GM23338 (cell line): ENCODE measurements around the gene VRK1. TPM values are rescaled to one million over a fixed set of nuclear protein-coding genes. Genes with fewer than 3 reads are reported as not detected.

Experiments
- ATAC-seq: fragments of 200-7000 bp; cut with Tn5 transposase; 3 replicates; pipeline ENCODE4 v1.9.1; 2020
- DNase-seq: peaks from one replicate; pipeline ENCODE4 v3.0.0-alpha.2; 2015; ENCODE audit warnings: low spot score
- H2AFZ ChIP-seq: fragments of 200-600 bp; sonication (generic); 2 replicates; pipeline ENCODE4 v1.8.0; 2016; ENCODE audit warnings: antibody characterized with exemption, mild to moderate bottlenecking, moderate library complexity
- H3F3A ChIP-seq: fragments of 200-600 bp; sonication (generic); replicated peaks from 2 replicates; pipeline ENCODE4 v1.8.0; 2017; ENCODE audit warnings: antibody characterized with exemption, mixed run types, low read depth
- H3K27ac ChIP-seq: fragments of 200-600 bp; sonication (generic); 2 replicates; pipeline ENCODE4 v1.6.1; 2016; ENCODE audit warnings: low read depth
- H3K27me3 ChIP-seq: fragments of 200-600 bp; sonication (generic); 2 replicates; pipeline ENCODE4 v1.8.0; 2016; ENCODE audit warnings: mild to moderate bottlenecking, mixed run types, moderate library complexity; ENCODE audit not compliant: insufficient read depth
- H3K36me3 ChIP-seq: fragments of 200-600 bp; sonication (generic); 2 replicates; pipeline ENCODE4 v1.8.0; 2016; ENCODE audit warnings: mild to moderate bottlenecking; ENCODE audit not compliant: insufficient read depth
- H3K4me1 ChIP-seq: fragments of 200-600 bp; sonication (generic); 2 replicates; pipeline ENCODE4 v1.8.0; 2016; ENCODE audit warnings: mild to moderate bottlenecking, moderate library complexity; ENCODE audit not compliant: insufficient read depth
- H3K4me2 ChIP-seq: fragments of 200-600 bp; sonication (generic); 2 replicates; pipeline ENCODE4 v1.7.1; 2017; ENCODE audit warnings: mixed run types
- H3K4me3 ChIP-seq: fragments of 200-600 bp; sonication (generic); 2 replicates; pipeline ENCODE4 v1.6.1; 2016; ENCODE audit warnings: mixed run types
- H3K79me2 ChIP-seq: fragments of 200-600 bp; sonication (generic); replicated peaks from 2 replicates; pipeline ENCODE4 v1.8.0; 2017; ENCODE audit warnings: mild to moderate bottlenecking; ENCODE audit not compliant: insufficient read depth
- H3K9me2 ChIP-seq: fragments of 200-600 bp; sonication (generic); 2 replicates; pipeline ENCODE4 v1.8.0; 2017; ENCODE audit not compliant: insufficient read depth
- H4K20me1 ChIP-seq: fragments of 200-600 bp; sonication (generic); replicated peaks from 2 replicates; pipeline ENCODE4 v1.8.0; 2017; ENCODE audit warnings: mild to moderate bottlenecking; ENCODE audit not compliant: insufficient read depth
- H3K27ac Mint-ChIP-seq: 2 replicates; pipeline ENCODE4 v1.8.0; 2020; ENCODE audit warnings: inconsistent platforms, mild to moderate bottlenecking, moderate library complexity, mixed read lengths
- H3K27me3 Mint-ChIP-seq: 3 replicates; pipeline ENCODE4 v1.8.0; 2022; ENCODE audit warnings: low read depth, mild to moderate bottlenecking, moderate library complexity, mixed read lengths, inconsistent platforms; ENCODE audit not compliant: insufficient read depth, poor library complexity
- H3K36me3 Mint-ChIP-seq: 3 replicates; pipeline ENCODE4 v1.8.0; 2021; ENCODE audit warnings: low read depth, mild to moderate bottlenecking, inconsistent platforms, moderate library complexity, mixed read lengths
- H3K4me1 Mint-ChIP-seq: 3 replicates; pipeline ENCODE4 v1.8.0; 2020; ENCODE audit warnings: mild to moderate bottlenecking, inconsistent platforms, mixed read lengths
- H3K4me3 Mint-ChIP-seq: 3 replicates; pipeline ENCODE4 v1.8.0; 2021; ENCODE audit warnings: moderate library complexity, mild to moderate bottlenecking, inconsistent platforms, mixed read lengths
- H3K9me3 Mint-ChIP-seq: 3 replicates; pipeline ENCODE4 v1.8.0; 2020; ENCODE audit warnings: moderate library complexity, mild to moderate bottlenecking, inconsistent platforms, mixed read lengths
- EZH2 ChIP-seq: fragments of 200-600 bp; sonication (generic); IDR thresholded peaks from one replicate; pipeline ENCODE4 v1.8.0; 2017; ENCODE audit warnings: antibody characterized with exemption, mild to moderate bottlenecking, low read depth; ENCODE audit not compliant: unreplicated experiment
- EZH2phosphoT487 ChIP-seq: fragments of 200-600 bp; sonication (generic); IDR thresholded peaks from one replicate; pipeline ENCODE4 v1.8.1; 2018; ENCODE audit warnings: antibody characterized with exemption; ENCODE audit not compliant: unreplicated experiment
- JUNB ChIP-seq: IDR thresholded peaks from one replicate; pipeline ENCODE4 v1.6.1; 2016; ENCODE audit warnings: antibody characterized with exemption; ENCODE audit not compliant: unreplicated experiment
- NANOG ChIP-seq: IDR thresholded peaks from 2 replicates; pipeline ENCODE4 v1.6.1; 2016; ENCODE audit warnings: antibody characterized with exemption, borderline replicate concordance
- POLR2AphosphoS5 ChIP-seq: IDR thresholded peaks from 2 replicates; pipeline ENCODE4 v1.6.1; 2016; ENCODE audit warnings: antibody characterized with exemption, low read depth
- STAT1 ChIP-seq: IDR thresholded peaks from one replicate; pipeline ENCODE4 v1.6.1; 2016; ENCODE audit warnings: antibody characterized with exemption; ENCODE audit not compliant: unreplicated experiment
- ZNF331 ChIP-seq: fragments of 250-450 bp; sonication (Bioruptor Pico); IDR thresholded peaks from 2 replicates; pipeline ENCODE4 v1.5.0; 2020; ENCODE audit warnings: low read depth, mild to moderate bottlenecking, moderate library complexity
- polyA plus RNA-seq: library from polyadenylated mRNA; unstranded; fragments of >200 nt; fragmentation: Nextera tagmentation; extraction: Ambion mirVana; gene quantifications from 2 replicates; pipeline ENCODE4 v1.2.1, GENCODE V29; 2016
- total RNA-seq: library from RNA; depleted of rRNA; stranded (reverse); fragments of >200 nt; shearing (Covaris generic); gene quantifications from 2 replicates; pipeline ENCODE4 v1.2.3, GENCODE V29; 2014
- TF ChIP-seq, protein P1 (sequence below), 2 experiments: fragments of 200-600 bp in 1 of 2; sonication (generic) in 1 of 2; conservative IDR thresholded peaks; 2 replicates each; pipeline versions ENCODE4 v1.5.1 to v1.6.1; 2016 to 2017; ENCODE audit warnings: antibody characterized with exemption in 2 of 2, low read depth in 2 of 2, mild to moderate bottlenecking in 2 of 2, moderate library complexity in 1 of 2
- TF ChIP-seq, protein P2 (sequence below): fragments of 250-450 bp; sonication (Bioruptor Pico); IDR thresholded peaks from 2 replicates; pipeline ENCODE4 v1.5.0; 2020; ENCODE audit warnings: mild to moderate bottlenecking, moderate library complexity
- TF ChIP-seq, protein P3 (sequence below): IDR thresholded peaks from one replicate; pipeline ENCODE4 v1.6.1; 2018; ENCODE audit warnings: antibody characterized with exemption; ENCODE audit not compliant: unreplicated experiment
- TF ChIP-seq, protein P4 (sequence below): IDR thresholded peaks from 2 replicates; pipeline ENCODE4 v1.6.1; 2016; ENCODE audit warnings: antibody characterized with exemption

The VRK1 gene
- total and polyA plus RNA-seq, 2 experiments from 2014 or later: 83.8 to 119 TPM

DNA sequence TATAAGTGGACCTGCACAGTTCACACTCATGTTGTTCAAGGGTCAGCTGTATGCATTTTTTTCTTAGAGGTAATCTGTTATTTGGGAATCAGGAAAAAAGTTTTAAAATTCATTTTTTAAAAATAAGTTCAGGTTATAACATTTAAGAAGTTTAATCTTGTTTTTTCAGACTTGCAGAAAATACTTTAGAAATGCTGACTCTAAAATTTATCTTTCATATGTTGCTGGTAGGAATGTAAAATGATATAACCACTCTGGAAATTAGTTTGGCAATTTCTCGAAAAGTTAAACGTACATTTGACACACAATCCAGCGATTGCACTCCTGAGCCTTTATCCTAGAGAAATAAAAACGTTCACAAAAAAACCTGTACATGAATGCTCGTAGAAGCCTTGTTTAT is 4.7 kb downstream of the VRK1 start:
- Mint-ChIP-seq H3K4me1 (peaks cover 41% of the 10 kb centered on the region), H3K27ac (no peak overlapping the region), H3K36me3 (no peaks in the 10 kb centered on the region; the same call in 2 of the 3 replicates), H3K9me3 (no peaks in the 10 kb centered on the region), H3K4me3 (no peak overlapping the region), H3K27me3 (no peaks in the 10 kb centered on the region)
- Histone ChIP-seq H2AFZ (no peak overlapping the region), H3K27ac (no peak overlapping the region), H4K20me1 (peaks cover 56% of the 10 kb centered on the region), H3K4me3 (no peak overlapping the region), H3K36me3 (no peaks in the 10 kb centered on the region), H3K9me2 (no peaks in the 10 kb centered on the region), H3K27me3 (no peaks in the 10 kb centered on the region), H3F3A (no peaks in the 10 kb centered on the region), H3K4me2 (no peak overlapping the region), H3K79me2 (peaks cover 95% of the 10 kb centered on the region), H3K4me1 (peaks cover 24% of the 10 kb centered on the region)
- DNase-seq: no peak
- no peak for TF ChIP-seq NANOG
- no peak for TF ChIP-seq EZH2phosphoT487
- TF ChIP-seq, protein P1, sequence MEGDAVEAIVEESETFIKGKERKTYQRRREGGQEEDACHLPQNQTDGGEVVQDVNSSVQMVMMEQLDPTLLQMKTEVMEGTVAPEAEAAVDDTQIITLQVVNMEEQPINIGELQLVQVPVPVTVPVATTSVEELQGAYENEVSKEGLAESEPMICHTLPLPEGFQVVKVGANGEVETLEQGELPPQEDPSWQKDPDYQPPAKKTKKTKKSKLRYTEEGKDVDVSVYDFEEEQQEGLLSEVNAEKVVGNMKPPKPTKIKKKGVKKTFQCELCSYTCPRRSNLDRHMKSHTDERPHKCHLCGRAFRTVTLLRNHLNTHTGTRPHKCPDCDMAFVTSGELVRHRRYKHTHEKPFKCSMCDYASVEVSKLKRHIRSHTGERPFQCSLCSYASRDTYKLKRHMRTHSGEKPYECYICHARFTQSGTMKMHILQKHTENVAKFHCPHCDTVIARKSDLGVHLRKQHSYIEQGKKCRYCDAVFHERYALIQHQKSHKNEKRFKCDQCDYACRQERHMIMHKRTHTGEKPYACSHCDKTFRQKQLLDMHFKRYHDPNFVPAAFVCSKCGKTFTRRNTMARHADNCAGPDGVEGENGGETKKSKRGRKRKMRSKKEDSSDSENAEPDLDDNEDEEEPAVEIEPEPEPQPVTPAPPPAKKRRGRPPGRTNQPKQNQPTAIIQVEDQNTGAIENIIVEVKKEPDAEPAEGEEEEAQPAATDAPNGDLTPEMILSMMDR (conservative IDR thresholded peaks at IDR 0.05; ENCODE audit: low read depth in 2 of 2): no peak
- TF ChIP-seq, protein P2, sequence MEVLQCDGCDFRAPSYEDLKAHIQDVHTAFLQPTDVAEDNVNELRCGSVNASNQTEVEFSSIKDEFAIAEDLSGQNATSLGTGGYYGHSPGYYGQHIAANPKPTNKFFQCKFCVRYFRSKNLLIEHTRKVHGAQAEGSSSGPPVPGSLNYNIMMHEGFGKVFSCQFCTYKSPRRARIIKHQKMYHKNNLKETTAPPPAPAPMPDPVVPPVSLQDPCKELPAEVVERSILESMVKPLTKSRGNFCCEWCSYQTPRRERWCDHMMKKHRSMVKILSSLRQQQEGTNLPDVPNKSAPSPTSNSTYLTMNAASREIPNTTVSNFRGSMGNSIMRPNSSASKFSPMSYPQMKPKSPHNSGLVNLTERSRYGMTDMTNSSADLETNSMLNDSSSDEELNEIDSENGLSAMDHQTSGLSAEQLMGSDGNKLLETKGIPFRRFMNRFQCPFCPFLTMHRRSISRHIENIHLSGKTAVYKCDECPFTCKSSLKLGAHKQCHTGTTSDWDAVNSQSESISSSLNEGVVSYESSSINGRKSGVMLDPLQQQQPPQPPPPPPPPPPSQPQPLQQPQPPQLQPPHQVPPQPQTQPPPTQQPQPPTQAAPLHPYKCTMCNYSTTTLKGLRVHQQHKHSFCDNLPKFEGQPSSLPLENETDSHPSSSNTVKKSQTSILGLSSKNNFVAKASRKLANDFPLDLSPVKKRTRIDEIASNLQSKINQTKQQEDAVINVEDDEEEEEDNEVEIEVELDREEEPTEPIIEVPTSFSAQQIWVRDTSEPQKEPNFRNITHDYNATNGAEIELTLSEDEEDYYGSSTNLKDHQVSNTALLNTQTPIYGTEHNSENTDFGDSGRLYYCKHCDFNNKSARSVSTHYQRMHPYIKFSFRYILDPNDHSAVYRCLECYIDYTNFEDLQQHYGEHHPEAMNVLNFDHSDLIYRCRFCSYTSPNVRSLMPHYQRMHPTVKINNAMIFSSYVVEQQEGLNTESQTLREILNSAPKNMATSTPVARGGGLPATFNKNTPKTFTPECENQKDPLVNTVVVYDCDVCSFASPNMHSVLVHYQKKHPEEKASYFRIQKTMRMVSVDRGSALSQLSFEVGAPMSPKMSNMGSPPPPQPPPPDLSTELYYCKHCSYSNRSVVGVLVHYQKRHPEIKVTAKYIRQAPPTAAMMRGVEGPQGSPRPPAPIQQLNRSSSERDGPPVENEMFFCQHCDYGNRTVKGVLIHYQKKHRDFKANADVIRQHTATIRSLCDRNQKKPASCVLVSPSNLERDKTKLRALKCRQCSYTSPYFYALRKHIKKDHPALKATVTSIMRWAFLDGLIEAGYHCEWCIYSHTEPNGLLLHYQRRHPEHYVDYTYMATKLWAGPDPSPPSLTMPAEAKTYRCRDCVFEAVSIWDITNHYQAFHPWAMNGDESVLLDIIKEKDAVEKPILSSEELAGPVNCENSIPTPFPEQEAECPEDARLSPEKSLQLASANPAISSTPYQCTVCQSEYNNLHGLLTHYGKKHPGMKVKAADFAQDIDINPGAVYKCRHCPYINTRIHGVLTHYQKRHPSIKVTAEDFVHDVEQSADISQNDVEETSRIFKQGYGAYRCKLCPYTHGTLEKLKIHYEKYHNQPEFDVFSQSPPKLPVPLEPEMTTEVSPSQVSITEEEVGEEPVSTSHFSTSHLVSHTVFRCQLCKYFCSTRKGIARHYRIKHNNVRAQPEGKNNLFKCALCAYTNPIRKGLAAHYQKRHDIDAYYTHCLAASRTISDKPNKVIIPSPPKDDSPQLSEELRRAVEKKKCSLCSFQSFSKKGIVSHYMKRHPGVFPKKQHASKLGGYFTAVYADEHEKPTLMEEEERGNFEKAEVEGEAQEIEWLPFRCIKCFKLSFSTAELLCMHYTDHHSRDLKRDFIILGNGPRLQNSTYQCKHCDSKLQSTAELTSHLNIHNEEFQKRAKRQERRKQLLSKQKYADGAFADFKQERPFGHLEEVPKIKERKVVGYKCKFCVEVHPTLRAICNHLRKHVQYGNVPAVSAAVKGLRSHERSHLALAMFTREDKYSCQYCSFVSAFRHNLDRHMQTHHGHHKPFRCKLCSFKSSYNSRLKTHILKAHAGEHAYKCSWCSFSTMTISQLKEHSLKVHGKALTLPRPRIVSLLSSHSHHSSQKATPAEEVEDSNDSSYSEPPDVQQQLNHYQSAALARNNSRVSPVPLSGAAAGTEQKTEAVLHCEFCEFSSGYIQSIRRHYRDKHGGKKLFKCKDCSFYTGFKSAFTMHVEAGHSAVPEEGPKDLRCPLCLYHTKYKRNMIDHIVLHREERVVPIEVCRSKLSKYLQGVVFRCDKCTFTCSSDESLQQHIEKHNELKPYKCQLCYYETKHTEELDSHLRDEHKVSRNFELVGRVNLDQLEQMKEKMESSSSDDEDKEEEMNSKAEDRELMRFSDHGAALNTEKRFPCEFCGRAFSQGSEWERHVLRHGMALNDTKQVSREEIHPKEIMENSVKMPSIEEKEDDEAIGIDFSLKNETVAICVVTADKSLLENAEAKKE (CRISPR knock-in tag): no peak
- TF ChIP-seq, protein P3, sequence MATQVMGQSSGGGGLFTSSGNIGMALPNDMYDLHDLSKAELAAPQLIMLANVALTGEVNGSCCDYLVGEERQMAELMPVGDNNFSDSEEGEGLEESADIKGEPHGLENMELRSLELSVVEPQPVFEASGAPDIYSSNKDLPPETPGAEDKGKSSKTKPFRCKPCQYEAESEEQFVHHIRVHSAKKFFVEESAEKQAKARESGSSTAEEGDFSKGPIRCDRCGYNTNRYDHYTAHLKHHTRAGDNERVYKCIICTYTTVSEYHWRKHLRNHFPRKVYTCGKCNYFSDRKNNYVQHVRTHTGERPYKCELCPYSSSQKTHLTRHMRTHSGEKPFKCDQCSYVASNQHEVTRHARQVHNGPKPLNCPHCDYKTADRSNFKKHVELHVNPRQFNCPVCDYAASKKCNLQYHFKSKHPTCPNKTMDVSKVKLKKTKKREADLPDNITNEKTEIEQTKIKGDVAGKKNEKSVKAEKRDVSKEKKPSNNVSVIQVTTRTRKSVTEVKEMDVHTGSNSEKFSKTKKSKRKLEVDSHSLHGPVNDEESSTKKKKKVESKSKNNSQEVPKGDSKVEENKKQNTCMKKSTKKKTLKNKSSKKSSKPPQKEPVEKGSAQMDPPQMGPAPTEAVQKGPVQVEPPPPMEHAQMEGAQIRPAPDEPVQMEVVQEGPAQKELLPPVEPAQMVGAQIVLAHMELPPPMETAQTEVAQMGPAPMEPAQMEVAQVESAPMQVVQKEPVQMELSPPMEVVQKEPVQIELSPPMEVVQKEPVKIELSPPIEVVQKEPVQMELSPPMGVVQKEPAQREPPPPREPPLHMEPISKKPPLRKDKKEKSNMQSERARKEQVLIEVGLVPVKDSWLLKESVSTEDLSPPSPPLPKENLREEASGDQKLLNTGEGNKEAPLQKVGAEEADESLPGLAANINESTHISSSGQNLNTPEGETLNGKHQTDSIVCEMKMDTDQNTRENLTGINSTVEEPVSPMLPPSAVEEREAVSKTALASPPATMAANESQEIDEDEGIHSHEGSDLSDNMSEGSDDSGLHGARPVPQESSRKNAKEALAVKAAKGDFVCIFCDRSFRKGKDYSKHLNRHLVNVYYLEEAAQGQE: no peak
- no peak for TF ChIP-seq EZH2
- TF ChIP-seq ZNF331: no peak
- TF ChIP-seq, protein P4, sequence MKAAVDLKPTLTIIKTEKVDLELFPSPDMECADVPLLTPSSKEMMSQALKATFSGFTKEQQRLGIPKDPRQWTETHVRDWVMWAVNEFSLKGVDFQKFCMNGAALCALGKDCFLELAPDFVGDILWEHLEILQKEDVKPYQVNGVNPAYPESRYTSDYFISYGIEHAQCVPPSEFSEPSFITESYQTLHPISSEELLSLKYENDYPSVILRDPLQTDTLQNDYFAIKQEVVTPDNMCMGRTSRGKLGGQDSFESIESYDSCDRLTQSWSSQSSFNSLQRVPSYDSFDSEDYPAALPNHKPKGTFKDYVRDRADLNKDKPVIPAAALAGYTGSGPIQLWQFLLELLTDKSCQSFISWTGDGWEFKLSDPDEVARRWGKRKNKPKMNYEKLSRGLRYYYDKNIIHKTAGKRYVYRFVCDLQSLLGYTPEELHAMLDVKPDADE: no peak
- TF ChIP-seq POLR2AphosphoS5: no peak
- TF ChIP-seq JUNB: no peak
- no peak for TF ChIP-seq STAT1
- ATAC-seq: no peak
